Spleen (tissue), 11 donors: ENCODE results near the gene RBMS1. TPM values are rescaled to one million over a fixed set of nuclear protein-coding genes. Genes with fewer than 3 reads are reported as not detected.

Experiments
- DNase-seq: peaks from one replicate; pipeline ENCODE4 v3.0.0-alpha.2; 2020
- H3K27ac ChIP-seq, 8 donors: fragments of 200-600 bp; sonication (generic) in 7 of 8; 1 replicate in 4 of 8; 2 replicates in 4 of 8; pipeline versions ENCODE4 v1.5.0 to v1.8.0; 2016 to 2021; ENCODE audit warnings: inconsistent platforms in 4 of 8, mild to moderate bottlenecking in 4 of 8, moderate library complexity in 1 of 8
- H3K27me3 ChIP-seq, 7 donors: fragments of 200-600 bp; sonication (generic) in 6 of 7; replicated peaks in 1 of 7; 1 replicate in 4 of 7; 2 replicates in 3 of 7; pipeline versions ENCODE4 v1.5.0 to v1.8.0; 2016 to 2021; ENCODE audit warnings: inconsistent platforms in 3 of 7, mild to moderate bottlenecking in 1 of 7
- H3K36me3 ChIP-seq, 6 donors: fragments of 200-600 bp; sonication (generic) in 5 of 6; 1 replicate in 4 of 6; 2 replicates in 2 of 6; pipeline versions ENCODE4 v1.5.0 to v1.8.0; 2016 to 2021; ENCODE audit warnings: inconsistent platforms in 2 of 6
- H3K4me1 ChIP-seq, 6 donors: fragments of 200-600 bp; sonication (generic) in 5 of 6; 1 replicate in 3 of 6; 2 replicates in 3 of 6; pipeline versions ENCODE4 v1.5.0 to v1.8.0; 2016 to 2021; ENCODE audit warnings: inconsistent platforms in 3 of 6
- H3K4me3 ChIP-seq, 8 donors: fragments of 200-600 bp; sonication (generic) in 7 of 8; 1 replicate in 4 of 8; 2 replicates in 4 of 8; pipeline versions ENCODE4 v1.5.0 to v1.8.0; 2016 to 2021; ENCODE audit warnings: inconsistent platforms in 4 of 8, mild to moderate bottlenecking in 4 of 8, moderate library complexity in 2 of 8
- H3K9me3 ChIP-seq, 8 donors: fragments of 200-600 bp; sonication (generic) in 7 of 8; 1 replicate in 4 of 8; 2 replicates in 4 of 8; pipeline versions ENCODE4 v1.5.0 to v1.8.0; 2016 to 2021; ENCODE audit warnings: inconsistent platforms in 4 of 8
- CTCF ChIP-seq, 11 experiments: fragments of 200-600 bp in 7 of 11; fragments of 450-650 bp in 4 of 11; sonication (generic) in 4 of 11; IDR thresholded peaks in 8 of 11; conservative IDR thresholded peaks in 3 of 11; 1 replicate in 7 of 11; 2 replicates in 4 of 11; pipeline versions ENCODE4 v1.4.0 to v1.8.0; 2016 to 2021; ENCODE audit warnings: antibody characterized with exemption in 11 of 11, inconsistent platforms in 4 of 11, mild to moderate bottlenecking in 1 of 11
- POLR2A ChIP-seq, 3 donors: fragments of 450-650 bp; IDR thresholded peaks; one replicate each; pipeline ENCODE4 v1.5.1; 2017; ENCODE audit warnings: antibody characterized with exemption in 3 of 3, mild to moderate bottlenecking in 1 of 3
- POLR2AphosphoS5 ChIP-seq, 3 donors: sonication (generic); formaldehyde crosslinking; IDR thresholded peaks; one replicate each; pipeline ENCODE4 v1.5.1; 2017; ENCODE audit warnings: antibody characterized with exemption in 3 of 3
- WGBS, 5 donors: extraction: QIAGEN DNeasy Blood & Tissue Kit in 3 of 5; methylation state at CpG; one replicate each; pipeline versions ENCODE4 v1.1.5 to v1.1.7; 2013 to 2018; 5-methylcytosine and 5-hydroxymethylcytosine counted together
- intact Hi-C: fragments of 100-400 bp; cut with DNase I; formaldehyde crosslinking; loops from one replicate; pipeline ENCODE4 v1.15.0; 2023; ENCODE audit warnings: low total_unique reads
- polyA plus RNA-seq, 3 donors: library from polyadenylated mRNA; stranded (reverse); fragments of 200-250 nt; gene quantifications; one replicate each; pipeline ENCODE4 v1.2.1, GENCODE V29; 2013
- total RNA-seq, 7 donors: library from RNA; depleted of rRNA in 3 of 7; stranded (reverse); fragments of >200 nt in 3 of 7; fragmentation: NEBNext Ultra II Directional in 4 of 7; extraction: Animal tissue kit (Norgen Biotek cat#: 25700) in 4 of 7; gene quantifications; one replicate each; pipeline versions ENCODE4 v1.1.0 to v1.2.1, GENCODE V29; 2016 to 2021
- donor health status: healthy with polysubstance abuse.
- donor health status: DM: no; HTN: no; CAD: no; lungs with moderate emphysema.
- donor health status: DM: no; HTN: no; CAD: no.
- donor health status: Bipolar disorder and iron deficiency.
- donor health status: healthy.
- donor health status: DM: no; HTN: no; CAD: no.
- donor health status: DM: yes; HTN: yes; CAD: no.

The RBMS1 gene
- total and polyA plus RNA-seq, 10 donors, result 18.8 to 151 (median 118) TPM

- no peak for DNase-seq
- TF ChIP-seq POLR2A (IDR thresholded peaks at IDR 0.05) (no peak), CTCF (IDR thresholded peaks at IDR 0.05 in 8 of 11, conservative IDR thresholded peaks at IDR 0.05 in 3 of 11) (no peak), POLR2AphosphoS5 (IDR thresholded peaks at IDR 0.05) (no peak)
- no peaks in the 10 kb centered on the region for H3K27me3 ChIP-seq
- 88 to 91% (median 89%) methylated on average over 6 of the region's 6 CpGs for WGBS, 5 donors
- H3K4me3 ChIP-seq, result no peak overlapping the region
- H3K36me3 ChIP-seq, result no peaks in the 10 kb centered on the region
- H3K9me3 ChIP-seq, result no peaks in the 10 kb centered on the region
- intact Hi-C loops, result loop anchor here (10.0 kb wide), 1 partner anchor 721 kb away; no protein-coding TSS in a partner anchor
- no peak overlapping the region for H3K27ac ChIP-seq
- peaks cover 0 to 14% (median 7%) of the 10 kb centered on the region in 6 donors for H3K4me1 ChIP-seq
Measured at GRCh38 chr2:160254189-160254762, 239.3 kb downstream of the RBMS1 start.

GRCh38 chr2:160253440-160254188 lies 240.0 kb downstream of the RBMS1 start:
- TF ChIP-seq POLR2A (IDR thresholded peaks at IDR 0.05), result no peak
- no peak for TF ChIP-seq POLR2AphosphoS5 (IDR thresholded peaks at IDR 0.05)
- no peak for TF ChIP-seq CTCF (IDR thresholded peaks at IDR 0.05 in 8 of 11, conservative IDR thresholded peaks at IDR 0.05 in 3 of 11)
- Histone ChIP-seq H3K9me3 (no peaks in the 10 kb centered on the region), H3K4me1 (peaks cover 0 to 14% (median 7%) of the 10 kb centered on the region in 6 donors), H3K36me3 (no peaks in the 10 kb centered on the region), H3K4me3 (no peak overlapping the region), H3K27ac (no peak overlapping the region), H3K27me3 (no peaks in the 10 kb centered on the region)
- WGBS, 5 donors, result 81 to 91% (median 88%) methylated on average over 9 of the region's 9 CpGs
- no peak for DNase-seq
- intact Hi-C loops, result loop anchor here (10.0 kb wide), 1 partner anchor 721 kb away; no protein-coding TSS in a partner anchor

GRCh38 chr2:160252900-160253299 lies 240.7 kb downstream of the RBMS1 start:
- Histone ChIP-seq H3K27ac (no peak overlapping the region), H3K4me1 (peaks cover 0 to 14% (median 7%) of the 10 kb centered on the region in 6 donors), H3K9me3 (no peaks in the 10 kb centered on the region), H3K36me3 (no peaks in the 10 kb centered on the region), H3K4me3 (no peak overlapping the region), H3K27me3 (no peaks in the 10 kb centered on the region)
- intact Hi-C loops, result loop anchor here (10.0 kb wide), 1 partner anchor 722 kb away; no protein-coding TSS in a partner anchor
- 20 to 45% (median 35%) methylated on average over 1 of the region's 1 CpG for WGBS, 5 donors
- TF ChIP-seq CTCF (IDR thresholded peaks at IDR 0.05 in 8 of 11, conservative IDR thresholded peaks at IDR 0.05 in 3 of 11) (no peak), POLR2AphosphoS5 (IDR thresholded peaks at IDR 0.05) (no peak), POLR2A (IDR thresholded peaks at IDR 0.05) (no peak)
- no peak for DNase-seq

GRCh38 chr2:160252278-160252887 lies 241.2 kb downstream of the RBMS1 start:
- TF ChIP-seq CTCF (IDR thresholded peaks at IDR 0.05 in 8 of 11, conservative IDR thresholded peaks at IDR 0.05 in 3 of 11), result peak; percentile 53 to 83 (median 73)
- no peak for TF ChIP-seq POLR2A (IDR thresholded peaks at IDR 0.05)
- intact Hi-C loops, result loop anchor here (10.0 kb wide), 1 partner anchor 722 kb away; no protein-coding TSS in a partner anchor
- no peak for DNase-seq
- no peaks in the 10 kb centered on the region for H3K9me3 ChIP-seq
- H3K27me3 ChIP-seq, result no peaks in the 10 kb centered on the region
- peaks cover 0 to 14% (median 7%) of the 10 kb centered on the region in 6 donors for H3K4me1 ChIP-seq
- no peak overlapping the region for H3K27ac ChIP-seq
- 0 to 5% (median 2%) methylated on average over 1 of the region's 1 CpG for WGBS, 5 donors
- H3K4me3 ChIP-seq, result no peak overlapping the region
- H3K36me3 ChIP-seq, result no peaks in the 10 kb centered on the region
